AG20443 (cell line): ENCODE data around the gene VTI1A.
"Not testable (repeated sequence)": the region's sequence is repeated elsewhere in the genome, so short reads cannot be mapped to it uniquely, and the experiment has no call there.

Source experiments
- DNase-seq: peaks from one replicate; pipeline ENCODE4 v3.0.0; 2012; ENCODE audit warnings: low spot score, mixed read lengths

The VTI1A gene

DNA sequence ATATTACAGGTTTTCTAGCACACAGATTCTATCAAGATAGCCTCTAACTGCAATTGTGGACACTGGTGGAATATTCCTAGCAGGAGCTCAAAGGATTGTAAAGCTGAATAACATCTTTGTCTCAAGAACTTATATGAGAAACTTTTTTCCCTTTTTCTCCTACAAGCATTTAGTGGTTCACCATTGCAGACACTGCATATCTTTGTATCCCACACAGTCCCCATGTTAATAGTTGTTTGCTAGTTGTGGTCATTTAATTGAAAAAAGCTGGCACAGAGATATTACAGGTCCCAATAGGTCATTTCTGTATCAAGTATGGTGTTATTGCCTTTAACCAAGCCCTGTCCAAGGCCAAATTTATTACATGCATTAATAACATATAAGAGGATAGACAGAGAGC is 276.9 kb downstream of the VTI1A start:
- no peak for DNase-seq

DNA sequence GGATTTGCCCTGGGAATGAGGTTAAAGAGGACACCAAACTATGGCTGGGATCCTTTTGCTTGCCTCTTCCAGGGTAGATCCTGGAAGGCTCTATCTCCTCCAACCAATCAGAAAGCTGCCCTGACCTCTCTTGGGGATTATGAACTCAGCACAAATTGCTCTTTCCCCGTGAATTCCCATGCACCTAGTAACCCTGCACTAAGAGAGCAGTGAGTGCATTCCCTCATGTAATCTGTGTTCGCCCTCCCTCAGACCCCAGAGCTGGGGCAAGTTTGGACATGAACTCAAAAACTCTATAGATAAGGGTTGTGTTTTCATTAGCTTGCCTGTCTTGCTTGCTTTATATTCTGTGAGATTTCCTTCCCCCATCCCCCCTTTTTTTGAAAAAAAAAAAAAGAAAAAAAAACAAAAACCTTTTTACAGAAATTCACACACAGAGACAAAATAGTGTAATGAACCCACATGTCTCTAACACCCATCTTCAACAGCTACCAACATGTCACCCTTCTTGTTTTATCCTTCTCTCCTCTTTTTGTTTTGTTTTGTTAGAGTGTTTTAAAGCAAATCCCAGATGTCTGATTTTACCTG is 277.5 kb downstream of the VTI1A start:
- no peak for DNase-seq

DNA sequence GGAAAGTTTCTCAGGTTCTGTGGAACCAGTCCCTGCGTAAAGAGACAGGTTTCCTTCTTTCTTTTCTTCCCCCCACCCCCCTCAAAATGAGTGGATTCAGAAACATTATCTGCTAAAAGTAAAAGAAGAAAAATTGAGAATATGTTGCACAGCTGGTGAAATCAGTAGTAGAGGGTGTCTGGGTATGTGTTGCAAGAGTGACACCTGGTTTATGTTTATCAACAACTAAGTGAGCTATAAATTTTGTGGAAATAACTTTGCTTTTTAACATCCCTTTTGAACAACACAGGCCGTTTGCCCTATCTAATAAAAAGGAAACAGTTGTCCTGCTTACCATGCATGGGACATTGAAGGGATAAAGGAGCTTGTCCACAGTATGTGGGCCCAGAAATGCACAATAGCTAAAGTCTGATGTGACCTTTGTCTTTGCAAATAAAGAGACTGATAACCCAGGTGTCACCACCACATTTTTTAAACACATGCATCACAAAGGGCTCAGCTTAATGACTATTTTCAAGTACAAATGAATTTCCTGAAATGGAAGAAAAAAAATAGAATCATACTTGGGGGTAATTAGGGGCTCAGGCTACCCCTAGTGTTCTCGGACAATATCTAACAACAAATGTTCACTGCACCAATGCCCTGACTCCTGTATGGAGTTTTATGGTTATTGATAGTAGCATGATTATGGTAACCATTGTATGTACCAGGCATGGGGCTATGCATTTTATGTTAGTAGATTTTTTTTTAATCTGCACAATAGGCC is 281.3 kb downstream of the VTI1A start:
- DNase-seq = no peak

DNA sequence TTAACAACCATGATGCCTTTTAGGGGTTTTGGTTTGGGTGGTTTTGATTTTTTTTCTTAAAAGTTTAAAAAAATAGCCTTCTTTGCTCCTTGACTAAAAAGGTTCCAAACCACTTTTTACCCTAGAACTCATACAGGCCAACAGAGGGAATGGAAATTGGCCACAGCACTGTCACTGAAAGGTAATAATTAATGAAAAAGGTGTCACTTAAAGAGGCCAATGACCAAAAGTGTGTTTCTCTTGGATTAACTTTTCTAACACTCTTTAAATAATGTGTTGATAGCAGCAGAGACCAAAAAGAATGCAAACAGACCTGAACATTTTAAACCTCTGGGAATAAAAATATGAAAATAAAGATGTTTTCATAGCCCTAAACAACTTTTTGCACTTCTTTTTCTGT is 282.0 kb downstream of the VTI1A start:
- DNase-seq = no peak

DNA sequence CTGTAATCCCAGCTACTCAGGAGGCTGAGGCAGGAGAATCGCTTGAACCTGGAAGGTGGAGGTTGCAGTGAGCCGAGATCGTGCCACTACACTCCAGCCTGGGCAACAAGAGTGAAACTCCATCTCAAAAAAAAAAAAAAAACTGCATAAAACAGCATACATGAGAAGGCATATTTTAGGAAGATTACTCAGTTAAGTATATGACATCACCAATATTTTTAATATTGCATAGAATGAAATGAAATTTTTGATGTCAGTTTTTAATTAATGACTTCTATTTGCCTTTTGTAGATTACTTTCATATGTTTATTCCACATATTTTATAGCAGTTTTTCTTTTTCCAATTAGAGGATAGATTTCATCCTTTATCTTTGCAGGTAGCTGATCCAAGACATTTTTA is 284.4 kb downstream of the VTI1A start:
- not testable (repeated sequence) for DNase-seq

DNA sequence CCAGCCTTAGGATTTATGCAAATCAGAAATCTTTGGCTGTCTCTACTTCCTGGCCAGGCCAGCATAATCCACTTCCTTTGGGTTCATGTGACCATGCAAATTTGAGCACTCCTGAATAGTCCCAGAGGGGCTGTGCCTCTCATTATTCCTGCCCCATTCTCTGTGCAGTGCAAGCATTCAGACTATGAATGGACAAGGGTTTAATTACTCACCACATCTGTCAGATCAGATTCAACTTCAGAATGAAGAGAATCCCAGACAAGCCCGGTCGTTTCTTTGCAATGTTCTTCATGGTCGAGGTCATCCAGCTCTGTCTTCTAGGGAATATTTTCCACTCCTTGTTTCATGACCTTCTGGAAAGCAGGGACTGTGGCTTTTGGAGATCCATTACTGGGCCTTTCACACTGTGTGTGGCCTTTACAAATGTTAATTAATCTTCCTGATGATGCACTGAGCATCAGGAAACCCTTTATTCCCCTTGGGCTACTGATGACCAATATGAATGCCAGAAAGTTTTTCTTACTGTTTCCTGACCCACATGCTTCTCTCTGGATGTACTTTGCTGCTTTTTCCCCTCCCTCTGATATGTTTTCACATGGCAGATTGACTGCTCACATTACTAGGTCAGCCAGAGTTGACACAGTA is 285.4 kb downstream of the VTI1A start:
- DNase-seq = peak; percentile 22

DNA sequence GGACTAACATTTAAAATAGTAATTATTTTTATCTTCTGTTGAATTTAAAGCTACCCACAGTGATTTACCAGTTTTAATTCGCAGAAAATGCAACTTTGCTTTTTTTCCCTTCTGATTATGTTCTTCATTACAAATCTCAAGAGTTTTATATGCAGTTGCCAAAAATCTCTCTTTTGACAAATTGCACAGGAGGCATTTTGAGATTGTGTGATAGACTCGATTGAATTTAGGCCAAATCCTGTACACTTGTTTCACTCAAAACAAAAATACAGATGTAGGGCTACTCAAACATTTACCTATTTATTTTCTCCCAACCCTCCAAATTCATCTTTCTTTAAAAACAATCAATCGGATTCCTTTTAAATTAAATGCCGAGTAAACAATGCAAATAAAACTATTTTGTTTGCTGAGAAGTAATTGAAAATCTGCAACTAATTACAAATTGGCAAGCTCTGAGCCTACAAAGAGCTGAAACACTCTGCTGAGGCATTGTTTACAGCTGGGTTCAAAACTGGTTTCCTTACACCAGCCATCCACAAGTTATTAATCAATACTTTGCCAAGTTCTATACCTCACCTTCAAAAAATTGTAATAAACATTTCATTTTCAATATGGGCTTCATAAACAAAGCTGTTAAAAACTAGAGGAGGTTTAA is 288.2 kb downstream of the VTI1A start:
- peak; percentile 32 for DNase-seq

DNA sequence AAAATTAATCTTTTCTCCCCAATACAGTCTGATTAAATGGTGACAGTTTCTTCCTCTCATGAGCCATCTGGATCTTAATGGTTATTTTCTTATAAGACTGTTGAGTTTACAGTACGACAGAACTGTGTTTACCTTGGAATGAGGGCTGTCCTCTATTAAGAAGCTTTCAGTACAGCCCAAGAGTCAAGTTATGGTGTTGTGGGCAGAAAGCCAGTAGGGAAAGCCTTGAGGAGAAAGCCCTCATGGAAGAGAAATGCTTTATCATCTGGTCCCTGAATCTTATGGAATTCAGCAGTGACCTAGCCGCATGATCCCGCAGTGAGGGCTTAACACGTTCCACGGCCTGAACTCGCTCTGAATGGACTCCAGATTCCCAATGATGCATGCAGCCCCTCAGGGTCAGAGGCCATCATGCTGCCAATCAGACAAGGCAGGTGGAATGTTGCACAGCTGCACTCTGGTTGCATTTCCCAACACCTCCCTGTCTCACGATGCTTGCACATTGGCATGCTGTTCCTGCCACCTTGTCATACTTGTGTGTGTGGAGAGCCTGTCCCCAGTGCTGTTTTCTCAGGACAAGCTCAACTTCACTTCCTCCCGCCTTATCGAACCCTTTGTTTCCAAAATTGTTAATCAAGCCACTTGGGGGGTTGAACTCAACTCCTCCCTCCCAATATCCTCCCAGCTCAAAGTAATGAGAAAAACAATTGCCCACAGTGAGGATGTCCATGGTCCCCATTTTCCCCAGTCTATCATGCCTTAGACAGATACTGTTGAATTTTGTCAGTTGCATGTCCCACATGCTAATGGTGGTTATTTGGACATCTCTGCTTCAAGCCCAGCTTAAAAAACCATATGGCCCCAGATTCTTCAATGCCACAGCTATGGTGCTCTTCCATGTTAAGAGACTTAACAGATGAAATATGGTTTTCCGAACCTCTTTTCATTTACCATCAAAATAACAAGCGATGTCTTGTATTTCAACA is 291.9 kb downstream of the VTI1A start:
- DNase-seq = no peak

DNA sequence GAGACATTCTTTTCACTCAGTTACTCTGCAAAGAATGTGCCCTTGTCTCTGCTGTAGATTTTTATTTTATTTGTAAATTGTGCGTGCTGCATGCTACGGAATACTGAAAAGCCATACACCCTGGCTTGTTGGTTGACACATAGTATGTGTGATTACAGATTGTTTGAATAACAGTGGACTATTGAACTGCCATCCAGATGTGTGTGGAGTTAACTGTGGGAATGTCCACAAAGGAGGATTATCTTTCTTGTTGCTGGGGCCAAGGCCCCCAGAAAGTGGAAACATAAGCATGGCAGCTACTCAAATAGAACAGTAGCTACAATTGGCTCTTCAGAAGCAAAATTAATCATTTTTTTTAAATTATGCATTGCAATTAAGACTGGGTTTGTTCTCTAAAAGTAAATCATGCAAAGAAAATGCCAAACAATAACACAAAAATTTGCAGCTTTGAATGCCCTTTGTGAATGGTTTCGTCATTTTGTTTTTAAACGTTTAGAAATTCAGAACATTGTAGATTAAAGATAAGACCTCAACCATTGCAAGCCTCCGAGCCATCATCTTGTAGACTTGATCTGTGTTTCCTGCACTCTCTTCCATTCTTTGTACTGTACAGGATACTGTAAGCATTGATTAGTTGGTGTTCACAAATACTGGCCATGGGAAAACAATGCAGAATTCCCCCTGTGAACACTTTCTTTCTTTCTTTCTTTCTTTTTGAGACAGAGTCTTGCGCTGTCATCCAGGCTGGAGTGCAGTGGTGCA is 292.8 kb downstream of the VTI1A start:
- DNase-seq = no peak

DNA sequence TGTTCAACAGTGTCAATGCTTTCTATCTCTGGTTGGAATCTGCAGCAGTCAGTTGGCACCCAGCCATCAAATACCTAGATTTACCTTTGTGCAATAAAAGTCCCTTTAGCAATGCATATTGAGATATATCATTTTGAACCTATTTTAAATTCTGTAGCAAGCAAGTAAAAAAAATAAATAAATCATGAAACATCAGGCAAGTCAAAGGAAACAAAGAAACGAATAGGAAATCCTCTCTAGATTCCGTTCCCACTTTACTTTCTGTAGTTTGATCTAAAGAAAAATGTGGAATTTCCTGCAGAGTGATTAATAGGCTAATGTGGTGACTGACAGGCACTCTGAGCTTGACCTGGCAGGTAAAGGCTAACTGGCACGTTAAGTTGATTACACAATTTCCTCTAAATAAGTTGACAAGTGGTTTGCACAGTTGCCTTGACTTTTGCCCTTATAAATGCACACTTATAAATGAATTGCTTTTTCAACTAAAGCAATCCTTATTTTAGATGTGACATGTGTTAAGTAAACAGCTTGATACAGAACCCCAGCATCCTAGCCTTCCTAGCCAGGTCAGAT is 294.9 kb downstream of the VTI1A start:
- DNase-seq = no peak

DNA sequence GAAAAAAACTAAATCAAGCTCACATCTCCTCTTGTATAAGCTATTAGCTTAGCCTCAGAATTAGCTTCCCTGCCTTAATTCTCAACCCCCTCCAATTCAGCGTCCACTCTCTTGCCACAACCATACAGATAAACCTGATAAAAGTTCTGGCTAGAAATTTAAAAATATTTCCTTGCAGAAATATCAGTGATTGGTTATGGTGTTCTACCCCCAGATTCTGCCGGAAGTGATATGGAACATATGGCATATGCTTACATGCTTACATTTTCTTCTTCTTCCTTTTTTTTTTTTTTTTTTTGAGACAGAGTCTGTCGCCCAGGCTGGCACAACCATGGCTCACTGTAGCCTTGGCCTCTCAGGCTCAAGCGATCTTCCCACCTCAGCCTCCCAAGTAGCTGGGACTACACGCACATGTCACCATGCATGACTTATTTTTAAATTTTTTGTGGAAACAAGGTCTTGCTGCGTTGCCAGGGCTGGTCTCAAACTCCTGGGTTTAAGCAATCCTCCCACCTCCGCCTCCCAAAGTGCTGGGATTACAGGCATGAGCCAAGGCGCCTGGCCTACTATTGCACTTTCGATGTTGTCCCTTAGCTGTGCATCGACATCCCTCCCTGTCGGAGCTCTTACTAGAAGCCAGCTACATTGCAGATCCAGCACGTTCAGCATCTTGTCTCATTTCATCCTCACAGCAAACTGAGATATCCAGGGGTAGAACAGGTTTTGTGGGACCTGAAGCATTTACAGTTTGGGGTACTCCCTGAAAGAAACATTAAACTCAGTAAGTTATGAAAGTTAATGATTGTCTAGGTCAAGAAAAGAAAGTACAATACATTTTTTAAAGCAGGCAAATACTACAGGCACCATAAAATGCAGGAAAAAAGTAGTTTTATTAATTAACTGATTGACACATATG is 297.4 kb downstream of the VTI1A start:
- DNase-seq = no peak

DNA sequence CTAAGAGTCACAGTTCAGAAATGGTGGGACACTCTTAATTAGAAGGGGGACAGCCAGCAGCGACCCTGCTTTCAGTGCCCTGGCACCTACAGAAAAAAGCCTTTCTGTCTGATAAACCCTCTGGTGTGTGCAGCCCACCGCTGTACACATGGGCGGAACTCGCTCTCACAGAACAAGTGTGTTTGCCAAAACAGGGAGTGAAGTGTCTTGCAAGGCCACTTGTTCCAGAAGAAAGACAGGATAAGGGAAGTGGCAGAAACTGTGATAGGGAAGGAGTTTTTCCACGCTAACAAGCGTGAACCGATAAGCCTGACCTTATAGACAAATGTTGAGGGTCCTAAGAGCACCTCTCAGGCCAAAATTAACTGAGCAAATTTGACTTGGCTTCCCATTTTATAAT is 299.3 kb downstream of the VTI1A start:
- DNase-seq = no peak

DNA sequence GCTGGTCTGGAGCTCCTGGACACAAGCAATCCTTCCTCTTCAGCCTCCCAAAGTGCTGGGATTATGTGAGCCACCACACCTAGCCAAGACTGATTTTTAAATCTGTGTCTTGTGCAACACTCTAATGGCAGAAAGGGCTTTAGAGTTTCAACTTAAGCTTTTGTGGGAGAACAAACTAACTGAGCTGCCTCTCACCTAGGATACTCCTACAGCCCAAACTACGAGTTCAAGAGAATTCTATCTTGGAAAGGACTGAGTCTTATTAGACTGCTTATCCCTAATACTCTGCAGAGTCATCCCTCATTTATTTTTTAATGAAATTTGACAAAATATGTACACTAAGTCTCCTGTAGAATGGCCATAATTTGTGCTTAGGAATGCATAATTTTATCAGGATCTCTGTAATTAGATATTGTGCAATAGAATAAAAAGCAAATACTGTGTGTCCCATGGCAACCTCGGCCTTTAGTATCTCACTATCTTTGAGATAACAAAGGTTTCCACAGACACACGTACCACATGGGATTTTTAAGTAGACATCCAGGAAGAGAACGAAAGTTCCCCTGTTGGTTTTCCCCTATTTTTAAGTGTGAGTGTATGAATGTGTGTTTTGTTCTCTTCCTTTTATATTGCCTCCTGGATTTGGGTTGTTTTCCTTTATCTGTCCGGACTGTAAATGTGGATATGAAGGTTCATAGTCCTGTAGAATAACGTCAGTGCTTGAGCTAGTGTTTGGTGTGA is 303.6 kb downstream of the VTI1A start:
- no peak for DNase-seq

DNA sequence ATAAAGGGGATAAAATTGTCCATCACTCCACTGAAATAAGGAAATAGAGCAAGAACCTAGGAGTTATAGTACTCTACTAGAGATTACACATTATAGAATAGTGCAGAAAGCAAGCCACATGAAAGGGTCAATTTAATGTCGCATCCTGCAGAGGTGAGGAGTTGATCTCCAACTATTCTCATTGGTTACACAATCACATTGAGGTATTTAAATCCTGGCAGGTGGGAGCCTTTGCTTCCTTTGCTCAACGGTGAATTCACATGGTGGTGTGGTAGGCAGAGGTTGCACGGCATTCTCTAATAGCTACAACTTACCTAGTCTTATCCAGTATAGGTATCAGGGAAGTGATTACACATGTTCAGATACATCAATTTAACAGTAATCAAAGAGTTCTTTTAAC is 304.6 kb downstream of the VTI1A start:
- DNase-seq = no peak

DNA sequence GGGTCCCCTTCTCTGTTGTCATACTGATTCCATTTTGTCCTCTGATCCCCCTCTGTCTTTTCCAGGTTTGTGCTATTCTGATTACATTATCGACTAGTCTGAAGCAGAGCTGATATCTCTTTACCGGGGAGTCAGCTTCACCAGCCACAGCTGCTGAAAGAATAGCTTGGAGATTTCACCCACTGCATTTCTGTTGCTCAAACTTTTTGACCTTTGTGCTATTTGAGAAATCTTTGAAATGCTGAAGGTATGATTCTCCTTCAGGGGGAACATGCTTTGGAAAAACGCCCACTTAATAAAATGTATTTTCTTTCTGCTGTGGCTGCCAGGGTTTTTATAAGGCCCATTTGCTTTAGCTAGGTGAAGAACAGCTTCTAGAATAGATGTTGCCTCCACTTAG is 305.3 kb downstream of the VTI1A start:
- DNase-seq = no peak

DNA sequence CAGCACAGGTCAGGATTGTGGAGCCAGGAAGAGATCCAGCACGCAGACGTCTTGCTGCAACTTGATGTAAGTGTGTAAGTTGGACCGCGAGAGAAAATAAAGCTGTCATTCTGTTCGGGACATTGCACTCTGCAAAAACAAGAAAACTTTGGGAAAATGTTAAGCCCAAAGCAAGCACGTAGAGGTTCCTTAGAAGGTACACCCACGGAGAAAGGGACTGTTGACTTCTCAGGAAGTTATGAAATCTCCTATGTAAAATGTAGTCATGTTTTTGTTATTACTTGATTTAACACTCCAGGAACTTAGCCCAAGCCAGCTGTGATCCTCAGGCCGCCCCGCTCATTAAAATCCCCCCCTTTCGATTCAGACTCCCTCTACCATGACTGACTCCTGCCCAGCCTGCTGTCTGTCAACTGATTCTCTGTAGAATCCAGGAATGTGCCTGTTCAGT is 307.0 kb downstream of the VTI1A start:
- no peak for DNase-seq

DNA sequence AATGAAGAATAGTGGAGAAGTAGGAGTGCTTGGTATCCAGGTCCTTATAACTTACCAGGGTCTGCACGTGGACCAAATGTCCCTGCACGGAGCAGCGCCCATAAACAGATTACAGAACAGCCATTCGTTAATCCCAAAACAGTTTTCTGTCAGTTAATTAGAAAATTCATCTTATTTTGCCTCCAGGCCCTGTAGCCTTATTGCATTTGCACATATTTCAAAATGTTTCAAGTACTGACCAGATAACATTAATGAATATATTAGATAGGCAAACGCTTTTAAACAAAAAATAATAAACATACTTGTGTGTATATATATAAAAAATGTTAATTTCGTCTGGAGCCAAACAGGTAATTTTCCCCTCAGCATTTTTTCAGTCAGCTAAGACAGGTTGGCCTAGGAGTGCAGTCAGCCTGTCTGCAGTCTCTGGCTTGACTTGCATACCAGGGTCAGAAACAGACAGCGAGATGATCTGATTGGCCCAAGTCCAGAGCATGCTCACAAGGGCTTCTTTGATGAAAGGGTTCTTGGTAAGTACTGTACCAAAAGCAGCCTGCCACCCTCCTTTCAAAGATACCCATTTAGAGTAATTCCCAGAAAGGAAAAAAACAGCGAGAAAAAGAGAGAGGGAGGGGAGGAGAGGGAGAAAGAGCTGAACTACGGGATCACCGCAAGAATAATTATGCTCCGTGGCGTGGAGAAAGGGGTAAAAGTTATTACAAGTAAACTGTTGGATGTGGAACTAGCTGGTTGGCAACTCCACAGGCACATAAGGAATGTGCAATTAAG is 308.6 kb downstream of the VTI1A start:
- no peak for DNase-seq

DNA sequence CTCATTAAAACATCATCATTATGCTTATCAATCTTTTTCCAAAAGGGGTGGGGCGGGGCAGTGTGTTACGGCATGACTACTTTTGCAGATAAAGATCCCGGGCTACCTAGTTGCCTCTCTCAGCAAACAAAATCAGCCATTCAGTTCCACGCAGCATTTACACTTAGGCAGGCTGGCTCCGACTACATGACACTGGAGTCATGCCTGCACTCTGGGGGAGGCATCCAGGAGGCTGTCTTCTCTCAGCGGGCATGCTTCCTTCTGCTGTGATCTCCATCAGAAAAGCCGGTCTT is 309.2 kb downstream of the VTI1A start:
- no peak for DNase-seq
